ENCODE results near the gene C7orf25. TPM values are rescaled to one million over a fixed set of nuclear protein-coding genes. Genes with fewer than 3 reads are reported as not detected.

Gene C7orf25
- total RNA-seq (2021; fragmentation: NEBNext Ultra II Directional; extraction: Animal tissue kit (Norgen Biotek cat#: 25700)): 1 to 10 TPM; 4.3 to 8.3 (median 6.8) TPM
- long read RNA-seq, transcript C7orf25-201 (2 exons, 2,451 nt): major isoform, 28 of 28 reads
- long read RNA-seq, partial matches to known transcripts: 0 of 28 reads
- long read RNA-seq, other reads (novel, unspliced or antisense): 0 of 28 reads

- peak within 1 kb of the TSS; percentile 88 for H3K27ac Mint-ChIP-seq
- TF ChIP-seq CTCF (IDR thresholded peaks at IDR 0.05): no peak; the same call in 1 of the 2 replicates
- peaks cover 22% of the 10 kb centered on the region for H3K36me3 Mint-ChIP-seq (ENCODE audit: low read depth)
- H3K4me1 Mint-ChIP-seq (ENCODE audit: low read depth): peaks cover 69% of the 10 kb centered on the region
- H3K4me3 Mint-ChIP-seq: peak within 1 kb of the TSS; percentile 98
- peaks cover 3% of the 10 kb centered on the region; the same call in 1 of the 2 replicates for H3K27me3 Mint-ChIP-seq (ENCODE audit: insufficient read depth)
- no peaks in the 10 kb centered on the region for H3K9me3 Mint-ChIP-seq
- DNase-seq: peak; percentile 88
Measured at GRCh38 chr7:42911454-42912447, at the start of gene C7orf25. TSS of gene C7orf25 (minus strand) at chr7:42912070. CDS start at chr7:42910900, 1,170 bp downstream.

GRCh38 chr7:42961170-42961569 lies 49.3 kb upstream of the C7orf25 start:
- H3K36me3 Mint-ChIP-seq (ENCODE audit: low read depth): no peaks in the 10 kb centered on the region
- H3K9me3 Mint-ChIP-seq: no peaks in the 10 kb centered on the region
- no peak for DNase-seq
- TF ChIP-seq CTCF (IDR thresholded peaks at IDR 0.05): no peak
- peaks cover 12% of the 10 kb centered on the region for H3K27me3 Mint-ChIP-seq (ENCODE audit: insufficient read depth)
- H3K4me3 Mint-ChIP-seq: no peak overlapping the region
- H3K27ac Mint-ChIP-seq: no peak overlapping the region
- no peaks in the 10 kb centered on the region for H3K4me1 Mint-ChIP-seq (ENCODE audit: low read depth)

GRCh38 chr7:42960762-42961161 lies 48.9 kb upstream of the C7orf25 start:
- peaks cover 12% of the 10 kb centered on the region for H3K27me3 Mint-ChIP-seq (ENCODE audit: insufficient read depth)

GRCh38 chr7:42959549-42959948 lies 47.7 kb upstream of the C7orf25 start:
- H3K27me3 Mint-ChIP-seq (ENCODE audit: insufficient read depth): peaks cover 12% of the 10 kb centered on the region
- no peaks in the 10 kb centered on the region for H3K4me1 Mint-ChIP-seq (ENCODE audit: low read depth)
- no peak overlapping the region for H3K4me3 Mint-ChIP-seq
- no peak overlapping the region for H3K27ac Mint-ChIP-seq
- H3K36me3 Mint-ChIP-seq (ENCODE audit: low read depth): no peaks in the 10 kb centered on the region
- no peak for DNase-seq
- no peak for TF ChIP-seq CTCF (IDR thresholded peaks at IDR 0.05)
- H3K9me3 Mint-ChIP-seq: no peaks in the 10 kb centered on the region

More at GRCh38 chr7:42960762-42961161, 48.9 kb upstream of the C7orf25 start:
- Mint-ChIP-seq H3K4me1 (ENCODE audit: low read depth) (no peaks in the 10 kb centered on the region), H3K9me3 (no peaks in the 10 kb centered on the region), H3K36me3 (ENCODE audit: low read depth) (no peaks in the 10 kb centered on the region), H3K27ac (no peak overlapping the region), H3K4me3 (no peak overlapping the region)
- no peak for DNase-seq
- TF ChIP-seq CTCF (IDR thresholded peaks at IDR 0.05): no peak

GRCh38 chr7:42956062-42956461 lies 44.2 kb upstream of the C7orf25 start:
- H3K27ac Mint-ChIP-seq: no peak overlapping the region
- H3K27me3 Mint-ChIP-seq (ENCODE audit: insufficient read depth): peaks cover 10% of the 10 kb centered on the region; the same call in 1 of the 2 replicates
- no peak for TF ChIP-seq CTCF (IDR thresholded peaks at IDR 0.05)
- no peak for DNase-seq
- no peak overlapping the region for H3K4me3 Mint-ChIP-seq
- H3K9me3 Mint-ChIP-seq: no peaks in the 10 kb centered on the region
- no peaks in the 10 kb centered on the region for H3K4me1 Mint-ChIP-seq (ENCODE audit: low read depth)
- no peaks in the 10 kb centered on the region for H3K36me3 Mint-ChIP-seq (ENCODE audit: low read depth)
